Ishikawa (cell line): ENCODE measurements around the gene ARMC9.

Experiments used
- CEBPB ChIP-seq: IDR thresholded peaks from 2 replicates; pipeline ENCODE4 v1.6.1; 2012
- CREB1 ChIP-seq: IDR thresholded peaks from 2 replicates; pipeline ENCODE4 v1.6.1; 2012; ENCODE audit warnings: low read depth
- EGR1 ChIP-seq: IDR thresholded peaks from 2 replicates; pipeline ENCODE4 v1.6.1; 2012
- EP300 ChIP-seq: IDR thresholded peaks from 2 replicates; pipeline ENCODE4 v1.6.1; 2012; ENCODE audit warnings: borderline replicate concordance
- FOXM1 ChIP-seq: IDR thresholded peaks from 2 replicates; pipeline ENCODE4 v1.6.1; 2012; ENCODE audit warnings: low read depth, borderline replicate concordance
- NFIC ChIP-seq: IDR thresholded peaks from 2 replicates; pipeline ENCODE4 v1.6.1; 2012
- RAD21 ChIP-seq: IDR thresholded peaks from 2 replicates; pipeline ENCODE4 v1.6.1; 2012; ENCODE audit warnings: low read depth
- TAF1 ChIP-seq: IDR thresholded peaks from 2 replicates; pipeline ENCODE4 v1.6.1; 2012; ENCODE audit warnings: low read depth, mild to moderate bottlenecking
- TCF12 ChIP-seq: IDR thresholded peaks from 2 replicates; pipeline ENCODE4 v1.6.1; 2012; ENCODE audit warnings: low read depth
- TEAD4 ChIP-seq: IDR thresholded peaks from 2 replicates; pipeline ENCODE4 v1.6.1; 2012
- YY1 ChIP-seq: IDR thresholded peaks from 2 replicates; pipeline ENCODE4 v1.6.1; 2012; ENCODE audit warnings: low read depth
- ZBTB7A ChIP-seq: IDR thresholded peaks from 2 replicates; pipeline ENCODE4 v1.6.1; 2012; ENCODE audit warnings: low read depth
- TF ChIP-seq, protein P1 (sequence below): IDR thresholded peaks from 2 replicates; pipeline ENCODE4 v1.6.1; 2012
- TF ChIP-seq, protein P2 (sequence below): IDR thresholded peaks from 2 replicates; pipeline ENCODE4 v1.6.1; 2012
- TF ChIP-seq, protein P3 (sequence below): IDR thresholded peaks from 2 replicates; pipeline ENCODE4 v1.6.1; 2012; ENCODE audit warnings: low read depth, mild to moderate bottlenecking

Gene ARMC9

DNA sequence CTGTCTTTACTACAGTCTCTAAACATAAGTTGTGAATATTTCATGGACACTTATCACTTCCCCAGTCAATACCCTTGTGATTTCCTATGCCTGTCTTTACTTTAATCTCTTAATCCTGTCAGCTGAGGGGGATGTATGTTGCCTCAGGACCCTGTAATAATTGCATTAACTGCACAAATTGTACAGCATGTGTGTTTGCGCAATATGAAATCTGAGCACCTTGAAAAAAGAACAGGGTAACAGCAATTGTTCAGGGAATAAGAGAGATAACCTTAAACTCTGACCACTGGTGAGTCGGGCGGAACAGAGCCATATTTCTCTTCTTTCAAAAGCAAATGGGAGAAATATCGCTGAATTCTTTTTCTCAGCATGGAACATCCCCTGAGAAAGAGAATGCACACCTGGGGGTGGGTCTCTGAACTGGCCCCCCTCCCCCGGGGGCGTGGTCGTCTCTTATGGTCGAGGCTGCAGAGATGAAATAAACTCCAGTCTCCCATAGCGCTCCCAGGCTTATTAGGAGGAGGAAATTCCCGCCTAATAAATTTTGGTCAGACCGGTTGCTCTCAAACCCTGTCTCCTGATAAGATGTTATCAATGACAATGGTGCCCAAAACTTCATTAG is 177.7 kb downstream of the ARMC9 start:
- TF ChIP-seq CEBPB = peak; percentile 97

DNA sequence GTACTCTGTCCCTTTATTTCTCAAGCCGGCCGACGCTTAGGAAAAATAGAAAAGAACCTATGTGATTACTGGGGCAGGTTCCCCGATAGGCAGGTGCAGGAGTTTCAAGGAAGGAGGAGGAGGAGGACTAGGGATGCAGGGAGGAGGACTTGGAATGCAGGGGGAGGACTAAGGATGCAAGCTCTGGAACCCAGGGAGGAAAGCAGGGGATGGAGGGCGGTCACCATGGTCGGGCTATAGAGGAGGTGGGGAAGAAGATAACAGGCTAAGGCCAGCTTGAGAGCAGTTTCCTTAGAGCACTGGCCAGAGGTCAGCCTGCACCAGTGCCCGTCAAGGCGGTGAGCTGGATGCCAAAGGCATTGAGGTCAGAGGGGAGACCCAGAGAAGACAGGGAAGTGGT is 178.4 kb downstream of the ARMC9 start:
- TF ChIP-seq YY1 (no peak), TAF1 (no peak)

DNA sequence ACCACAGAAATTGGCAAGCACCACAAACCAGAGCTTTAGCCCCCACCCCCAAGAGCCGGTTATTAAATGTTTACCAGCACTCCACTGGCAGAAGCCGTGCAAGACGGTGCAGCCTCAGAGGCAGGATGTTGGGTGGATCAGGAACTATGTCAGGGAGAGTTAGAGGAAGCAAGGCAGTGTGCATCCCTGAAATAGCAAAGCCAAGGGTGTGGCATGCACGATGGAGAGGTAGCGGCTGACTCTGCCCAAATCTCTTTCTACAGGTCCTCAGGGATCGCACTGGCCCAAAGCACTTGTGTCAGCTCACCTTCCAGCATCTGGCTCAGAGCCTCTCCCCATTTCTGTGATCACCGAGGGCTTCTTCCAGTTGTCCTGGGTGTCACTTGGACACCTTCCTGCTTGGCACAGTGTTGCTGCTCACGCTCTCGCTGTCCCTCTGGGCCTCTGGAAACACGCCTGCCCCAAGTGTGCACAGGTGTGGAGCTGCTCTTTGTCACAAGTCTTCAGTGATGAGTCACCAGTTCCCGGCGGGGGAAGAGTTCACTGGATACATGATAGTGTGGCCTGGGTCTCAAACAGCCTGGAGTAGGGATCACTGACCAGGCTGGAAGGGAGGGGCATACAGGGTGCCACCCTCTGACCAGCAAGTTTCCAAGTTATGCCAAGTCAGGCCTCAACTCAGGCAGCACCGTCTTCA is 179.7 kb downstream of the ARMC9 start:
- TF ChIP-seq EP300 (no peak), TAF1 (no peak), FOXM1 (no peak), CREB1 (no peak), TCF12 (no peak), YY1 (no peak), CEBPB (no peak), EGR1 (no peak), ZBTB7A (no peak), NFIC (no peak), TEAD4 (no peak), RAD21 (no peak)
- TF ChIP-seq, protein P1, sequence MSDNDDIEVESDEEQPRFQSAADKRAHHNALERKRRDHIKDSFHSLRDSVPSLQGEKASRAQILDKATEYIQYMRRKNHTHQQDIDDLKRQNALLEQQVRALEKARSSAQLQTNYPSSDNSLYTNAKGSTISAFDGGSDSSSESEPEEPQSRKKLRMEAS = no peak
- TF ChIP-seq, protein P2, sequence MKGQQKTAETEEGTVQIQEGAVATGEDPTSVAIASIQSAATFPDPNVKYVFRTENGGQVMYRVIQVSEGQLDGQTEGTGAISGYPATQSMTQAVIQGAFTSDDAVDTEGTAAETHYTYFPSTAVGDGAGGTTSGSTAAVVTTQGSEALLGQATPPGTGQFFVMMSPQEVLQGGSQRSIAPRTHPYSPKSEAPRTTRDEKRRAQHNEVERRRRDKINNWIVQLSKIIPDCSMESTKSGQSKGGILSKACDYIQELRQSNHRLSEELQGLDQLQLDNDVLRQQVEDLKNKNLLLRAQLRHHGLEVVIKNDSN = no peak
- TF ChIP-seq, protein P3, sequence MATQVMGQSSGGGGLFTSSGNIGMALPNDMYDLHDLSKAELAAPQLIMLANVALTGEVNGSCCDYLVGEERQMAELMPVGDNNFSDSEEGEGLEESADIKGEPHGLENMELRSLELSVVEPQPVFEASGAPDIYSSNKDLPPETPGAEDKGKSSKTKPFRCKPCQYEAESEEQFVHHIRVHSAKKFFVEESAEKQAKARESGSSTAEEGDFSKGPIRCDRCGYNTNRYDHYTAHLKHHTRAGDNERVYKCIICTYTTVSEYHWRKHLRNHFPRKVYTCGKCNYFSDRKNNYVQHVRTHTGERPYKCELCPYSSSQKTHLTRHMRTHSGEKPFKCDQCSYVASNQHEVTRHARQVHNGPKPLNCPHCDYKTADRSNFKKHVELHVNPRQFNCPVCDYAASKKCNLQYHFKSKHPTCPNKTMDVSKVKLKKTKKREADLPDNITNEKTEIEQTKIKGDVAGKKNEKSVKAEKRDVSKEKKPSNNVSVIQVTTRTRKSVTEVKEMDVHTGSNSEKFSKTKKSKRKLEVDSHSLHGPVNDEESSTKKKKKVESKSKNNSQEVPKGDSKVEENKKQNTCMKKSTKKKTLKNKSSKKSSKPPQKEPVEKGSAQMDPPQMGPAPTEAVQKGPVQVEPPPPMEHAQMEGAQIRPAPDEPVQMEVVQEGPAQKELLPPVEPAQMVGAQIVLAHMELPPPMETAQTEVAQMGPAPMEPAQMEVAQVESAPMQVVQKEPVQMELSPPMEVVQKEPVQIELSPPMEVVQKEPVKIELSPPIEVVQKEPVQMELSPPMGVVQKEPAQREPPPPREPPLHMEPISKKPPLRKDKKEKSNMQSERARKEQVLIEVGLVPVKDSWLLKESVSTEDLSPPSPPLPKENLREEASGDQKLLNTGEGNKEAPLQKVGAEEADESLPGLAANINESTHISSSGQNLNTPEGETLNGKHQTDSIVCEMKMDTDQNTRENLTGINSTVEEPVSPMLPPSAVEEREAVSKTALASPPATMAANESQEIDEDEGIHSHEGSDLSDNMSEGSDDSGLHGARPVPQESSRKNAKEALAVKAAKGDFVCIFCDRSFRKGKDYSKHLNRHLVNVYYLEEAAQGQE = no peak

DNA sequence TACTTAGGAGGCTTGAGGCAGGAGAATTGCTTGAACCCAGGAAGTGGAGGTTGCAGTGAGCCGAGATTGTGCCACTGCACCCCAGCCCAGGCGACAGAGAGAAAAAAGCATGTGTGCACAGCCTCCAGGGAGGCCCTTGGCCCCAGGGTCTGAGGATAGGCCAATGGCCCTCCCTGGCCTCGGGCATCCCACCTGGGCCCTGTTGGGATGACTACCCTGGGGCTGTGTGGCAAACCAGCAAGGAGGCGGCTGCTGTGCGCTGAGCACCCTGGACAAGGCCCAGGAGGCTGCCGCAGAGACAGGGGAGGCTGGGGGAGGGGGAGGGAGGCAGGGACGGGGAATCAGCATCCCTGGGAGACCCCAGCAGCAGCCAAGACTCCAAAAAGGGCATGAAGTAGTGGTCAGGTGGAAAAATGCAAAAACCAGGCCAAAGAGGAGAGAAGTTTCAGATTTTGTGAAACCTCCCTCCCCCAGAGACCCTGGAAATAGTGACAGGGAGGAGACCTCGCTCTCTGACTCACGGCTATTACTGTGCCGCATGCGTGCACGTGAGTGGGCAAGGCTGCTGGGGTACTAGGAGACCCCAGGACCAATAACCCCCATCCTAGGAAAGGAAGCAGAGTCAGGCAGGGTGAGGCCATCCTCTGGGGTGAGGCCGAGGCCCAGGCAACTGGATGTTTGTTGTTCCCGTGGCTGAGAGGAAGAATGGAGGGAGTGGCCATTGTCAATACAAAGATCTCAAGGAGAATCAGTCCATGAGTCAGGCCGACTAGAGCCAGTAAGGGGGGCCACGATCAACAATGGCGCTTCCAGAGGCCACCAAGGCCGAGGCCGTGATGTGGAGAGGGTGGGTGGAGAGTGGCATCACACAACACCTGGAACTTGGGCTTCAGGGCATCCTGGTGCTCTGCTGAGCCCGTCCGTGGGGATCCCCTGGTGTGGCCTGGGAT is 181.1 kb downstream of the ARMC9 start:
- TF ChIP-seq FOXM1 (no peak), TAF1 (no peak), TEAD4 (no peak), CREB1 (no peak), YY1 (no peak), CEBPB (no peak), ZBTB7A (no peak), RAD21 (no peak), NFIC (no peak), EGR1 (no peak), EP300 (no peak), TCF12 (no peak)
- TF ChIP-seq, protein P3 = no peak
- TF ChIP-seq, protein P2 = no peak
- TF ChIP-seq, protein P1 = no peak

DNA sequence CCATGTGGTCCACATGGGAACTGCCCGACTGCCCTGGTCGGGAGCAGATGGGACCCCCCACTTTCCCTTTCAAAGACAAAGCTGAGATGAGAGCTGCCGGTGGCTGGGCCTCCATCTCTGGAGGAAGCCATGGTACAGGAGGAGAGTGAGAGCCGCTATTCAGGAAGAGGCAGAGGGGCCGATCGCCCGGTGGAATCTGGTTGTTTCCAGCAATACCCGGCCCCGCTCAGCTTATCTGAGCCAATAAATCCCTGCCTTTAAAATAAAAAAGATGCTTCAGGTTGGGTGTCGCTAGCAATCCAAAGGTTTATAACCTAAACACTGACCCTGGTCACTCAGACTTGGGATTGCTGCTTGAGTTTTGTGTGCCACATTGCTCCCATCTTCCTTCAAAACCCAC is 181.9 kb downstream of the ARMC9 start:
- TF ChIP-seq TAF1 (no peak), CEBPB (no peak), EGR1 (no peak), RAD21 (no peak), NFIC (no peak), ZBTB7A (no peak), CREB1 (no peak), YY1 (no peak), EP300 (no peak), TEAD4 (no peak), FOXM1 (no peak), TCF12 (no peak)
- TF ChIP-seq, protein P2 = no peak
- TF ChIP-seq, protein P1 = no peak
- TF ChIP-seq, protein P3 = no peak
